GM12873 (cell line): ENCODE data around the gene RNF167.

Experiments
- TF ChIP-seq, protein P1 (sequence below): IDR thresholded peaks from 2 replicates; pipeline ENCODE4 v1.5.1; 2012; ENCODE audit warnings: low read depth, mild to moderate bottlenecking, moderate library complexity, low read length, control low read depth; ENCODE audit not compliant: insufficient read depth; ENCODE audit errors: missing control alignments

RNF167 gene

DNA sequence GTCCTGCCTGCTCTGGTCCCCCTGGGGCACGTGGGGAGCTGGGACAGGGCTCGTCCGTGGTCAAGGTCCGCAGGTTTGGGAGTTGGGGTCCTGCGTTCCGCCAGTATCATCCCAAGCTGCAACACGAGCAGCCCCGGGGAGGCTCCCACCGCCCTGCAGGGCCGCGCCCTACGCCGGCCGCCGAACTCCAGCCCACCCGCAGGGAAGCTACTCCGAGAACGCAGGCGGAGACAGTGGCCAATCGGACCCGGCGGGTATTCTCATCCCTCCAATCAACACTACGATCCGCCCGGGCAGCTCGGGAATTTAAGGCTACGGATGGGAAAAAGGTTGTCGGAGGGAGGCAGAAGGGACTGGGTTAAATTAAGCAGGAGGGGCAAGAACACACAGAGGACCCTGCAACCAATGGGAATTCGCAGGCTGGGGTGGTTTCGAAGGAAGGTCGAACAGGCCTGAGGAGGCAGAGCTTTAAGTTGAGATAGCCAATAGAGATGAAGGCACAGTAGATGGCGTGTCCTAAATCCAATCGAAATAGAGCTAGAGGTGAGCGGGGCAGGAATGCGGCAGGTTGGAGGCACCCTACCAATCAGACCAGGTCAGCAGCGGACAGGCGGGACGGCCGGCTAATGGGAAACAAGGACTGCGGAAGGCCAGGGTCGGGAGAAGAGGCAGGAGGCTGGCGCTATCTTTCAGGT, 26.9 kb downstream of the RNF167 start:
- TF ChIP-seq, protein P1, sequence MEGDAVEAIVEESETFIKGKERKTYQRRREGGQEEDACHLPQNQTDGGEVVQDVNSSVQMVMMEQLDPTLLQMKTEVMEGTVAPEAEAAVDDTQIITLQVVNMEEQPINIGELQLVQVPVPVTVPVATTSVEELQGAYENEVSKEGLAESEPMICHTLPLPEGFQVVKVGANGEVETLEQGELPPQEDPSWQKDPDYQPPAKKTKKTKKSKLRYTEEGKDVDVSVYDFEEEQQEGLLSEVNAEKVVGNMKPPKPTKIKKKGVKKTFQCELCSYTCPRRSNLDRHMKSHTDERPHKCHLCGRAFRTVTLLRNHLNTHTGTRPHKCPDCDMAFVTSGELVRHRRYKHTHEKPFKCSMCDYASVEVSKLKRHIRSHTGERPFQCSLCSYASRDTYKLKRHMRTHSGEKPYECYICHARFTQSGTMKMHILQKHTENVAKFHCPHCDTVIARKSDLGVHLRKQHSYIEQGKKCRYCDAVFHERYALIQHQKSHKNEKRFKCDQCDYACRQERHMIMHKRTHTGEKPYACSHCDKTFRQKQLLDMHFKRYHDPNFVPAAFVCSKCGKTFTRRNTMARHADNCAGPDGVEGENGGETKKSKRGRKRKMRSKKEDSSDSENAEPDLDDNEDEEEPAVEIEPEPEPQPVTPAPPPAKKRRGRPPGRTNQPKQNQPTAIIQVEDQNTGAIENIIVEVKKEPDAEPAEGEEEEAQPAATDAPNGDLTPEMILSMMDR: no peak

DNA sequence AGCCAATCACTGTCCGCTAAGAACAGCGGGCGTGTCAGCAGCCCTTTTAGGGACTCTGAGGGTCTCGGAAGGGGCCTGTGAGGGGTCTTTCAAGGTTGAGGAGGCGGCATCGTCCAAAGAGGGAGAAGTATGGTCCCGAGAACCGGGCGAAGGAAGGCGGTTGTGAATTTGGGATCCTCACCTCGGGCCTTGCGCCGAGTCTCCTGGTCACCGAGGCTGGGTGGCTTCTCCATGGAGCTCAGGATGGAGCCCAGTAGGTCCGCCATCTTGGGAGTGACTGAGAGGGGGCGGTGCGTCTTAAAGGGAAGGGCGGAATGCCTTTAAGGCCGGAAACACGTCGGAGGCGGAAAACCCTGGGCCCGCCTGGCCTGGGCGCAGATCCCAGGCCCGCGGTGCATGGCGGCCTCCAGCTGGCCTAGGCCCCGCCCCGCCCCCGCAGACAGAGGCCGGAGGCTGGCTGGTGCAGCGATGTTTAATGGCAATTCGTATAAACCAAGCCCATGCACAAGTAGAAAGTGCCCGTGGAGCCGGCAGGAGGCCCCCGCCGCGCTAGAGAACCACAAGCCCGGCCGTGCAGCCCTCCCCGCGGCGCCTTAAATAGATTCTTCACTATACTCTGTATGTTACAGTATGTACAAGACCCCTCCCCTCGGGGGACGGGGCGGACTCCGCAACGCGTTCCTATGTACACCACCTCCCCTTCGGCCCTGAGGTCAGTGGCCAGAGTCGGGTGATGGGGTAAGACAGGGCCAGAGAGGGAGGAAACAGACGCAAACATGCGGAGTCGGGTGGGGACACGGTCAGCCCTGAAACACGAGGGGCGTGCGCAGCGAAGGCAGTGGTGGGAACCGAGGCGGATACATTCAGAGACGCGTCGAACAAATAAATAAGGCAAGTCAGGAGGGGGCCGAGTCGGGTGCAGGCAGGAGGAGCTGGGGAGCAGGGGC, 27.7 kb downstream of the RNF167 start, which contains the start of gene SPAG7:
TSS of gene SPAG7 (minus strand) at position 279 of the 947 bp plus-strand sequence. CDS start at position 266, 13 bp downstream.
- TF ChIP-seq, protein P1: no peak

DNA sequence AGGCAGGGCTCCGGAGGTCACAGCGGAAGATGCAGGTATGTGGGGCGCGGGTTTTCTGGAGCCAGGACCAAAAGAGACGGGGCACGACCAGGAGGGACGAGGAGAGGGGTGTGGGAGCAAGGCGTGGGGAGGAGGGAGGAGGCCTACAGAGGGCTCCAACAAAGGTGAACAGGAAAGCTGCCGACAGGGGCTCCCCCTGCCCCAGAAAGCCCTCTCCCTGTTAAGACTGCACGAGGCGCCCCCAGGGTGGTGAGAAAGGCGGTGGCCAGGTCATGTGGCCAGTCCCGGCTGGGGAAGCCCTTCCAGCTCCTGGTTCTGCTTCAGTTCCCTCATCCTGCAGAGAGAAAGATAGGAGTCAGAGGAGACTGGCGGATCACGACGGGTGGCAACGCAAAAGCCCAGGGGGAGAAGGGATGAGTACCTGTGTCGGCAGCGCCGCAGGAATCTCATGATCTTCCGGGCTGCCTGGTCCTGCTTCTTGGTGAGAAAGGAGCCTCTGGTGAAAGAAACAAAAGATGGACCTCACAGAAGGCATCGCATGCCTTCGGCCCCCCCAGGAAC, 28.5 kb downstream of the RNF167 start:
- TF ChIP-seq, protein P1: no peak

DNA sequence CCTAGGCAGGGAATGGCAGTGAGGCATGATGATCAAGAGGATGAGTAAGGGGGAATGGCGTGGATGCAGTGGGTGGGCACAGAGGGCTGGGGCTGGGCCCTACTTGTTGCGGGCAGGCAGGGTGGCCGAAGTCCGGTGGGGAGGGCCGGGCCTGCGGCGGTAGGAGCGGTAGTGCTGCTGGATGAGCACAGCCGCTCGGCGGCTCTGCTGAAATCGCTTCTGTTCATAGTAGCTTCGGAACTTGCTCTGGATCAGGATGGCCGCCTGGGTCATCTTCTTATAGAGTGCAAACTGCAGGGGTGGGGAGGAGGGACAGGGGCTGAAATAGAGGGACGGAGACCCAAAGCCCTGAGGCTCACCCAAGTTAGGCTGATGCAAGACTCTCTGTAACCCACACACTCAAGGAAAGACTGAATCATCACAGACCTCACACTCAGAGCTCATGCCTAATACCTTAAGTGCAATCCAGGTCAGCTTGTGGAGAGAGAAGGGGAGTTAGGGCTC, 29.0 kb downstream of the RNF167 start:
- TF ChIP-seq, protein P1: no peak

DNA sequence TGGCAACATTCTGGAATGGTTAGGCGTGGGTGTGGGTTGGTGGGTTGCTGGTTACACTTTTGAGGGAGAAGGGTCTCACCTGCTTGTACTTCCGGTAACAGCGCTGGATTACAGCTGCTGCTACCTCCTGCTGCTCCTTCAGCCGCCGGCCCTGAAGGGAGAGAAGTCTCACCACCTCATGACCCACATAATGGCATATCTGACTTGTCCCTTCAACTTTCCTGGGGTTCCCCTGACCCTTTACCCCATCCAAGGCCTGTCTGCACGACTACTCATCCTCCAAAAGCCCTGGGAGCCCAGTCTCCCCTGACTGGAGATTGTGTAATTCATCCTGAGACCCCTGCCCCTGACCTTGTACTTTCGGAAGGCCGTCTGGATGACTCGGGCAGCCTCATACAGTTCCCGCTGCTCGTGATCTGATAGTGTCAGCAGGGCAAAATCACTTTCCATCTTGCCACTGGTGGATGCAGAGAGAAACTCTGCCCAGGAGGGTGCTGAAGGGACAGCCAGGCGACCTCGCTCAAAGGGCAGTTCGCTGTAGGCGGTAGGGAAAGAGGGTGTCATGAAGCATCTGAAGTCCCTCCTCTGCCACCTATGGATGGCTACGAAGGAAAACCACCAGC, 29.6 kb downstream of the RNF167 start:
- TF ChIP-seq, protein P1: no peak

DNA sequence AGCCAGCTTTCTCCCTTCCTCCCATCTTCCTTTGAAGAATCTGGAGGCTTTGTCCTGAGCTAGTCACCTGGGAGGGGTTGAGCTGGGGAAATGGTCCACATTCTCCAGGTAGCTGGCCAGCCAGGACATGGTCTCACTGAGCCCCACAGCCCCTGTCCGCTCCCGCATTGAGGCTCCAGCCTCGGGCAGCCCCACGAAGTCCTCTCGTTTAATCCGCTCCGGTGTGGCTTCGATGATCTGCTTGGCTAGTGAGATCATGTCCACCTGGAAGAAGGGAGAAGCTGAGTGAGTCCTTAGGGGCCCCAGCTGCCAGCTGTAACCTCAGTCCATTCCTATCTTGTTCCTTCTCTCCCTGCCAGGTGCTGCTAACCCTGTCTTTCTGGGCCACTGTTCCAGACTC, 30.2 kb downstream of the RNF167 start:
- TF ChIP-seq, protein P1: no peak
